ENCODE data around the gene TFF3. TPM values are rescaled to one million over a fixed set of nuclear protein-coding genes. Genes with fewer than 3 reads are reported as not detected.

TFF3 gene
- total and polyA plus RNA-seq, 7 donors: 0.92 to 3.3 (median 2.1) TPM

- intact Hi-C loops (cut with DNase I): no loop called here
- 86 to 89% (median 87%) methylated on average over 12 of the region's 12 CpGs for WGBS, 3 donors
- DNase-seq (no peak), ATAC-seq (no peak)
- Histone ChIP-seq H3K36me3 (ENCODE audit: insufficient read depth in 1 of 2, low read depth in 1 of 2) (peaks cover 0 to 81% of the 10 kb centered on the region in 2 donors), H3K27me3 (ENCODE audit: insufficient read depth in 3 of 3, low read length in 2 of 3) (no peaks in the 10 kb centered on the region), H3K27ac (no peak overlapping the region), H3K9me3 (no peaks in the 10 kb centered on the region), H3K4me1 (no peaks in the 10 kb centered on the region), H3K4me3 (no peak overlapping the region)
- TF ChIP-seq CTCF (IDR thresholded peaks at IDR 0.05): no peak
Measured at GRCh38 chr21:42286416-42286815, 28.8 kb downstream of the TFF3 start.

- no peaks in the 10 kb centered on the region for H3K4me1 ChIP-seq
- no peak overlapping the region for H3K4me3 ChIP-seq
- DNase-seq: no peak
- WGBS, 3 donors: 82 to 85% (median 83%) methylated on average over 13 of the region's 13 CpGs
- H3K27ac ChIP-seq: no peak overlapping the region
- H3K36me3 ChIP-seq (ENCODE audit: insufficient read depth in 1 of 2, low read depth in 1 of 2): peaks cover 0 to 79% of the 10 kb centered on the region in 2 donors
- no peaks in the 10 kb centered on the region for H3K9me3 ChIP-seq
- no peak for ATAC-seq
- intact Hi-C loops (cut with DNase I): no loop called here
- TF ChIP-seq CTCF (IDR thresholded peaks at IDR 0.05): no peak
- H3K27me3 ChIP-seq (ENCODE audit: insufficient read depth in 3 of 3, low read length in 2 of 3): no peaks in the 10 kb centered on the region
Measured at GRCh38 chr21:42285569-42286245, 29.5 kb downstream of the TFF3 start.

GRCh38 chr21:42282715-42283114, 32.5 kb downstream of the TFF3 start:
- DNase-seq (no peak), ATAC-seq (no peak)
- H3K4me3 ChIP-seq: no peak overlapping the region
- H3K27me3 ChIP-seq (ENCODE audit: insufficient read depth in 3 of 3, low read length in 2 of 3): no peaks in the 10 kb centered on the region
- WGBS, 3 donors: 90 to 92% (median 91%) methylated on average over 12 of the region's 12 CpGs
- intact Hi-C loops (cut with DNase I): no loop called here
- no peaks in the 10 kb centered on the region for H3K4me1 ChIP-seq
- TF ChIP-seq CTCF (IDR thresholded peaks at IDR 0.05): no peak
- peaks cover 0 to 60% of the 10 kb centered on the region in 2 donors for H3K36me3 ChIP-seq (ENCODE audit: insufficient read depth in 1 of 2, low read depth in 1 of 2)
- H3K9me3 ChIP-seq: no peaks in the 10 kb centered on the region
- H3K27ac ChIP-seq: no peak overlapping the region

- WGBS, 3 donors: 89 to 91% (median 90%) methylated on average over 18 of the region's 18 CpGs
- intact Hi-C loops (cut with DNase I): no loop called here
- no peak overlapping the region for H3K4me3 ChIP-seq
- no peaks in the 10 kb centered on the region for H3K9me3 ChIP-seq
- H3K27me3 ChIP-seq (ENCODE audit: insufficient read depth in 3 of 3, low read length in 2 of 3): no peaks in the 10 kb centered on the region
- H3K36me3 ChIP-seq (ENCODE audit: insufficient read depth in 1 of 2, low read depth in 1 of 2): peaks cover 0 to 53% of the 10 kb centered on the region in 2 donors
- no peak overlapping the region for H3K27ac ChIP-seq
- peak in 1 of 2 donors; percentile 38 for DNase-seq
- no peaks in the 10 kb centered on the region for H3K4me1 ChIP-seq
- no peak for ATAC-seq
- no peak for TF ChIP-seq CTCF (IDR thresholded peaks at IDR 0.05)
Measured at GRCh38 chr21:42282021-42282420, 33.2 kb downstream of the TFF3 start.
